Measurements from ENCODE around the gene WARS2. TPM values are rescaled to one million over a fixed set of nuclear protein-coding genes. Genes with fewer than 3 reads are reported as not detected.

The WARS2 gene
- total RNA-seq, 4 donors from 2014 or later, result 5.8 to 16.5 (median 6.5) TPM

GRCh38 chr1:119045096-119045746 lies 95.2 kb downstream of the WARS2 start:
- Histone ChIP-seq H3K4me1 (peaks cover 0 to 11% of the 10 kb centered on the region in 2 donors), H3K36me3 (peaks cover 0 to 4% of the 10 kb centered on the region in 2 donors), H3K9me3 (no peaks in the 10 kb centered on the region), H3K4me3 (no peak overlapping the region), H3K27me3 (no peaks in the 10 kb centered on the region), H3K27ac (no peak overlapping the region)
- ATAC-seq (no peak), DNase-seq (no peak)
- TF ChIP-seq CTCF (IDR thresholded peaks at IDR 0.05 in 4 of 5, conservative IDR thresholded peaks at IDR 0.05 in 1 of 5) (no peak), POLR2A (IDR thresholded peaks at IDR 0.05) (no peak)
- intact Hi-C loops (cut with DNase I; ENCODE audit: low total_unique reads), result no loop called here
- in situ Hi-C loops (cut with MboI; ENCODE audit: low sequenced_read_pairs in 4 of 4), result no loop called here

GRCh38 chr1:119040906-119041305 lies 99.5 kb downstream of the WARS2 start:
- no peaks in the 10 kb centered on the region for H3K4me1 ChIP-seq
- H3K9me3 ChIP-seq, result no peaks in the 10 kb centered on the region
- no peak overlapping the region for H3K27ac ChIP-seq
- intact Hi-C loops (cut with DNase I; ENCODE audit: low total_unique reads) (no loop called here), in situ Hi-C loops (cut with MboI; ENCODE audit: low sequenced_read_pairs in 4 of 4) (no loop called here)
- no peaks in the 10 kb centered on the region for H3K27me3 ChIP-seq
- ATAC-seq (peak; percentile 62 to 78), DNase-seq (peak; percentile 24 to 46)
- TF ChIP-seq POLR2A (IDR thresholded peaks at IDR 0.05) (no peak), CTCF (IDR thresholded peaks at IDR 0.05 in 4 of 5, conservative IDR thresholded peaks at IDR 0.05 in 1 of 5) (no peak)
- H3K36me3 ChIP-seq, result peaks cover 0 to 4% of the 10 kb centered on the region in 2 donors
- no peak overlapping the region for H3K4me3 ChIP-seq

- H3K4me1 ChIP-seq, result no peaks in the 10 kb centered on the region
- no peak overlapping the region for H3K27ac ChIP-seq
- intact Hi-C loops (cut with DNase I; ENCODE audit: low total_unique reads), result no loop called here
- in situ Hi-C loops (cut with MboI; ENCODE audit: low sequenced_read_pairs in 4 of 4), result no loop called here
- peaks cover 0 to 4% of the 10 kb centered on the region in 2 donors for H3K36me3 ChIP-seq
- ATAC-seq (no peak), DNase-seq (no peak)
- H3K27me3 ChIP-seq, result no peaks in the 10 kb centered on the region
- TF ChIP-seq CTCF (IDR thresholded peaks at IDR 0.05 in 4 of 5, conservative IDR thresholded peaks at IDR 0.05 in 1 of 5) (no peak), POLR2A (IDR thresholded peaks at IDR 0.05) (no peak)
- no peaks in the 10 kb centered on the region for H3K9me3 ChIP-seq
- no peak overlapping the region for H3K4me3 ChIP-seq
Observed at GRCh38 chr1:119040489-119040888, 100.0 kb downstream of the WARS2 start.

- Histone ChIP-seq H3K9me3 (no peaks in the 10 kb centered on the region), H3K4me1 (no peaks in the 10 kb centered on the region), H3K4me3 (no peak overlapping the region), H3K27ac (no peak overlapping the region), H3K36me3 (peaks cover 0 to 5% of the 10 kb centered on the region in 2 donors), H3K27me3 (no peaks in the 10 kb centered on the region)
- TF ChIP-seq CTCF (IDR thresholded peaks at IDR 0.05 in 4 of 5, conservative IDR thresholded peaks at IDR 0.05 in 1 of 5) (no peak), POLR2A (IDR thresholded peaks at IDR 0.05) (no peak)
- in situ Hi-C loops (cut with MboI; ENCODE audit: low sequenced_read_pairs in 4 of 4), result no loop called here
- no peak for DNase-seq
- intact Hi-C loops (cut with DNase I; ENCODE audit: low total_unique reads), result no loop called here
- ATAC-seq, result no peak
Observed at GRCh38 chr1:119038363-119038762, 102.1 kb downstream of the WARS2 start.

GRCh38 chr1:119034359-119034758 lies 106.1 kb downstream of the WARS2 start:
- Histone ChIP-seq H3K27me3 (no peaks in the 10 kb centered on the region), H3K4me3 (no peak overlapping the region), H3K27ac (no peak overlapping the region), H3K36me3 (peaks cover 0 to 19% of the 10 kb centered on the region in 2 donors), H3K4me1 (no peaks in the 10 kb centered on the region), H3K9me3 (no peaks in the 10 kb centered on the region)
- TF ChIP-seq CTCF (IDR thresholded peaks at IDR 0.05 in 4 of 5, conservative IDR thresholded peaks at IDR 0.05 in 1 of 5), result no peak
- no peak for DNase-seq
- intact Hi-C loops (cut with DNase I; ENCODE audit: low total_unique reads) (no loop called here), in situ Hi-C loops (cut with MboI; ENCODE audit: low sequenced_read_pairs in 4 of 4) (no loop called here)
- no peak for ATAC-seq

Measured in gastrocnemius medialis (tissue), 4 donors.